NOMO-1 treated with dmso at 0.1 percent for 144 hours (cell line): ENCODE data around the gene RPL23.
A peak's percentile ranks its signal among the peaks of the same experiment; 100 is the strongest.

Source experiments
- DNase-seq: peaks from one replicate; lab custom pipeline; 2025; ENCODE audit not compliant: unreplicated experiment; lab: John Stamatoyannopoulos, UW

RPL23 gene

GRCh38 chr17:38885044-38885727 lies 31.7 kb upstream of the RPL23 start:
- DNase-seq, result no peak

GRCh38 chr17:38883592-38884526 lies 30.3 kb upstream of the RPL23 start:
- DNase-seq, result no peak

GRCh38 chr17:38882870-38883269 lies 29.3 kb upstream of the RPL23 start:
- DNase-seq, result no peak

GRCh38 chr17:38881600-38882191 lies 28.2 kb upstream of the RPL23 start:
- DNase-seq, result no peak

- no peak for DNase-seq
Measured at GRCh38 chr17:38879878-38880665, 26.6 kb upstream of the RPL23 start.

GRCh38 chr17:38877130-38877851 lies 23.8 kb upstream of the RPL23 start:
- DNase-seq, result no peak

GRCh38 chr17:38875477-38876075 lies 22.1 kb upstream of the RPL23 start:
- DNase-seq, result no peak

GRCh38 chr17:38874505-38875400 lies 21.2 kb upstream of the RPL23 start:
- DNase-seq, result no peak

- DNase-seq, result no peak
Measured at GRCh38 chr17:38873640-38874380, 20.3 kb upstream of the RPL23 start.

- DNase-seq, result no peak
Measured at GRCh38 chr17:38872671-38873385, 19.3 kb upstream of the RPL23 start.

GRCh38 chr17:38872027-38872511 lies 18.5 kb upstream of the RPL23 start:
- no peak for DNase-seq

GRCh38 chr17:38871247-38872015 lies 17.9 kb upstream of the RPL23 start:
- DNase-seq, result peak; percentile 84

- peak; percentile 52 for DNase-seq
Measured at GRCh38 chr17:38870259-38871165, 17.0 kb upstream of the RPL23 start.

- DNase-seq, result peak; percentile 85
Measured at GRCh38 chr17:38869526-38870258, 16.2 kb upstream of the RPL23 start, which contains the start of gene LASP1. Gene LASP1, plus strand, starts transcription at chr17:38870058. Its CDS starts 132 bp downstream, at chr17:38870190.
